ENCODE data around the gene PLXNB2. TPM values are rescaled to one million over a fixed set of nuclear protein-coding genes. Genes with fewer than 3 reads are reported as not detected.

PLXNB2 gene
- total RNA-seq, 1 donor from 2014 or later = 362 TPM

DNA sequence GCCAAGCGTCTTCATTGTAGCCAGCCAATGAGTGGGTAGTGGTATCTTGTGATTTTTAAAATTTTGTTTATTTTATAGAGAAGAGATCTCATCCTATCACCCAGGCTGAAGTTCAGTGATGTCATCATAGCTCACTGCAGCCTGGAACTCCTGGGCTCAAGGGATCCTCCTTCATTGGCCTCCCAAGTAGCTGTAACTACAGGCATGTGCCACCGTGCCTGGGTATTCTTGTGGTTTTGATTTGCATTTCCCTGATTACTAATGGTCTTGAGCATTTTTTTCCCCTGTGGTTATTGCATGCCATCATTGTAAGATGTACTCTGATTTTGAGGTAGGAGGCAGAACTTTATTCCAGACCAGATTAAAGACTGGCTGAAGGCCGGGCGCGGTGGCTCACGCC, 21.8 kb upstream of the PLXNB2 start:
- Mint-ChIP-seq H3K9me3 (ENCODE audit: unreplicated experiment) (no peaks in the 10 kb centered on the region), H3K27ac (ENCODE audit: unreplicated experiment) (no peak overlapping the region), H3K4me3 (ENCODE audit: unreplicated experiment) (no peak overlapping the region), H3K4me1 (ENCODE audit: unreplicated experiment) (peaks cover 26% of the 10 kb centered on the region), H3K36me3 (ENCODE audit: unreplicated experiment) (peaks cover 2% of the 10 kb centered on the region), H3K27me3 (ENCODE audit: unreplicated experiment) (no peaks in the 10 kb centered on the region)
- DNase-seq (ENCODE audit: extremely low spot score, unreplicated experiment) = no peak
- TF ChIP-seq, protein P1, sequence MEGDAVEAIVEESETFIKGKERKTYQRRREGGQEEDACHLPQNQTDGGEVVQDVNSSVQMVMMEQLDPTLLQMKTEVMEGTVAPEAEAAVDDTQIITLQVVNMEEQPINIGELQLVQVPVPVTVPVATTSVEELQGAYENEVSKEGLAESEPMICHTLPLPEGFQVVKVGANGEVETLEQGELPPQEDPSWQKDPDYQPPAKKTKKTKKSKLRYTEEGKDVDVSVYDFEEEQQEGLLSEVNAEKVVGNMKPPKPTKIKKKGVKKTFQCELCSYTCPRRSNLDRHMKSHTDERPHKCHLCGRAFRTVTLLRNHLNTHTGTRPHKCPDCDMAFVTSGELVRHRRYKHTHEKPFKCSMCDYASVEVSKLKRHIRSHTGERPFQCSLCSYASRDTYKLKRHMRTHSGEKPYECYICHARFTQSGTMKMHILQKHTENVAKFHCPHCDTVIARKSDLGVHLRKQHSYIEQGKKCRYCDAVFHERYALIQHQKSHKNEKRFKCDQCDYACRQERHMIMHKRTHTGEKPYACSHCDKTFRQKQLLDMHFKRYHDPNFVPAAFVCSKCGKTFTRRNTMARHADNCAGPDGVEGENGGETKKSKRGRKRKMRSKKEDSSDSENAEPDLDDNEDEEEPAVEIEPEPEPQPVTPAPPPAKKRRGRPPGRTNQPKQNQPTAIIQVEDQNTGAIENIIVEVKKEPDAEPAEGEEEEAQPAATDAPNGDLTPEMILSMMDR (IDR thresholded peaks at IDR 0.05) = no peak

DNA sequence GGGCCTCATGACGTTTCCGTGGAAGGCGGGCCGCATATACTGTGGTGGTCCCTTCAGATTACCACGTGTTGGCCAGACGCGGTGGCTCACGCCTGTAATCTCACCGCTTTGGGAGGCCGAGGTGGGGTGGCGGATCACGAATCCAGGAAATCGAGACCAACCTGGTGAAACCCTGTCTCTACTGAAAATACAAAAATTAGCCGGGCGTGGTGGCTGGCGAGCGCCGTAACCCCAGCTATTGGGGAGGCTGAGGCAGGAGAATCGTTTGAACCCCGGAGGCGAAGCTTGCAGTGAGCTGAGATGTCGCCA, 20.2 kb upstream of the PLXNB2 start:
- Mint-ChIP-seq H3K4me3 (ENCODE audit: unreplicated experiment) (peak overlapping the region; percentile 73), H3K4me1 (ENCODE audit: unreplicated experiment) (peaks cover 26% of the 10 kb centered on the region), H3K27ac (ENCODE audit: unreplicated experiment) (peak overlapping the region; percentile 79), H3K27me3 (ENCODE audit: unreplicated experiment) (no peaks in the 10 kb centered on the region), H3K9me3 (ENCODE audit: unreplicated experiment) (no peaks in the 10 kb centered on the region), H3K36me3 (ENCODE audit: unreplicated experiment) (no peaks in the 10 kb centered on the region)
- TF ChIP-seq, protein P1 (IDR thresholded peaks at IDR 0.05) = no peak
- no peak for DNase-seq (ENCODE audit: extremely low spot score, unreplicated experiment)

DNA sequence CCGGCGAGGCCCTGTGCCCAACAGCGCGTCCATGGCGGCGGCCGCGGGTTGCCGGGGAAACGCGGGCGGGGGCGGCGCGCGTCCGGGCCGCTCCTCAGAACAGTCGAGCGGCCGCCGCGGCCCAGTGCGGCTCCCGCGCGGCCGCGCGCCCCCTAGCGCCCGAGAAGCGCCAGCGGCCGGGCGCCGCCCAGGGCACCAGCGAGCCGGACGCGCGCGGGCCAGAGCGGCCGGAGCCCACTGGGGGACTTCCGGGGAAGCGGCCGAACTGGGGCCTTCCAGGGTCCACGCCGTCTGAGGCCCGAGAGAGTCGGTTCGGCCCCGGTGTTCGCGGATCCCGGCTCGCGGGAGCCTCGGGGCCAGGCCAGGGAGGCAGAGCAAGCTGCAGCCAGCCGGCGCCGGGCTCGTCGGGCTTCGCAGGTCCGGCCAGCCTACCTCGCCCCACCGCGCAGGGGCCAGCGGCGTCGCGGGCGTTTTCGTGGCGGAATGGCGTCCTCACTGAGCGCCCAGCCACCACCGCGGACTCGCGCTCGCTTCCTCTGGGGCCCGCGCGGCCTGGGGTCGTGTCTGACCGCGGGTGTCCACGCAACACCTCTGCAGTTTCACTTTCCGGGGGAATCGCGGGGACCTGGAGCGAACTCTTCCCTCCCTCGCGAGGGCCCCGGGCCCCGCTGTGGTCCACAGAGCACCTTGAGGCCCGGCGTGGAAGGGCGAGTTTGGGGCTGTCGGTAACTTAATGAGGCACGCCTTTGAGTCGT, 19.7 kb upstream of the PLXNB2 start, which contains the start of gene DENND6B:
Gene DENND6B, minus strand, starts transcription at position 57 of the 755 bp plus-strand sequence. Its CDS starts 24 bp downstream, at position 33.
- Mint-ChIP-seq H3K4me1 (ENCODE audit: unreplicated experiment) (peaks cover 26% of the 10 kb centered on the region), H3K9me3 (ENCODE audit: unreplicated experiment) (no peaks in the 10 kb centered on the region), H3K36me3 (ENCODE audit: unreplicated experiment) (no peaks in the 10 kb centered on the region), H3K4me3 (ENCODE audit: unreplicated experiment) (peak within 1 kb of the TSS; percentile 85), H3K27me3 (ENCODE audit: unreplicated experiment) (no peaks in the 10 kb centered on the region), H3K27ac (ENCODE audit: unreplicated experiment) (peak within 1 kb of the TSS; percentile 79)
- peak; percentile 93 for DNase-seq (ENCODE audit: extremely low spot score, unreplicated experiment)
- TF ChIP-seq, protein P1 (IDR thresholded peaks at IDR 0.05) = peak; percentile 63

DNA sequence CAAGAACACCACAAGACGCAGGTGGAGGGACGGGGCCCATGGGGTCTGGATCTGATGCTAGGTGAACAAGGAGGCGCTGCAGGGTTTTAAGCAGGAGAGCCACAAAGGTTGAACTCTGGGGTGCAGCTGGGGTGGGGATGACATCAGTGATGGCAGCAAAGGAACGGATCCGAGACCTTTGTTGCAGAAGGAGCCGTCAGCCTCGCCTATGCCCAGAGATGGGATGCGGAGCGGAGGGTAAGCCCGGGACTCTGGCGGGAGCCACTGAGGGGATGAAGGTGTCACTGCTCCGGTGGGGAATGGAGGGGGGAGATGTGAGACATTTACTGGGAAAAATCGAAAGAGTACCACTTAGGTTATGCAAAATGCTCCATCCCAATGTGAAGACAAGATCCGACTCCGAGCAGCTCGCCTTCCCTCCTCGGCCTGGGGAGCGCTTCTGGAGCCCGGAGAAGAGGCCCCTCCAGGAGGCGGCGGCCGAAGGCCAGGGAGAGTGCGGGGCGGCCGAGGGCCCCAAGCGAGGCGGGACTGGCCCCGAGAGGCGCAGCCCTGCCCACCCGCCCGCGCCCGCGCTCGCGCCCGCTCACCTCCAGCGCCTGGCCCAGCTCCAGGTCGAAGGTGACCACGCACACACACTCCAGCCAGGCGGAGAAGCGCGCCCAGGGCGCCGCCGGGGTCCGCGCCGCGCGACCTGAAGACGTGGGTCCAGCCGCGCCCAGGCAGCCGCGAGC, 18.9 kb upstream of the PLXNB2 start:
- no peaks in the 10 kb centered on the region for H3K27me3 Mint-ChIP-seq (ENCODE audit: unreplicated experiment)
- TF ChIP-seq, protein P1 (IDR thresholded peaks at IDR 0.05) = no peak
- peak overlapping the region; percentile 85 for H3K4me3 Mint-ChIP-seq (ENCODE audit: unreplicated experiment)
- H3K4me1 Mint-ChIP-seq (ENCODE audit: unreplicated experiment) = peaks cover 23% of the 10 kb centered on the region
- H3K36me3 Mint-ChIP-seq (ENCODE audit: unreplicated experiment) = no peaks in the 10 kb centered on the region
- peak overlapping the region; percentile 70 for H3K27ac Mint-ChIP-seq (ENCODE audit: unreplicated experiment)
- no peaks in the 10 kb centered on the region for H3K9me3 Mint-ChIP-seq (ENCODE audit: unreplicated experiment)
- DNase-seq (ENCODE audit: extremely low spot score, unreplicated experiment) = no peak
